Measurements from ENCODE around the gene SAMD4A. TPM values are rescaled to one million over a fixed set of nuclear protein-coding genes. Genes with fewer than 3 reads are reported as not detected.
"Not testable (repeated sequence)": the region's sequence is repeated elsewhere in the genome, so short reads cannot be mapped to it uniquely, and the experiment has no call there.

Gene SAMD4A
- total RNA-seq, 2 donors from 2014 or later = 1.9 to 8.0 TPM

GRCh38 chr14:54622192-54622958 lies 55.4 kb downstream of the SAMD4A start:
- peaks cover 3% of the 10 kb centered on the region for H3K27me3 Mint-ChIP-seq (ENCODE audit: insufficient read depth)
- no peak overlapping the region for H3K9ac ChIP-seq (ENCODE audit: extremely low read depth, low read length, poor library complexity, severe bottlenecking)
- H3K36me3 Mint-ChIP-seq (ENCODE audit: low read depth) = no peaks in the 10 kb centered on the region
- no peak for TF ChIP-seq CTCF (conservative IDR thresholded peaks at IDR 0.05)
- no peaks in the 10 kb centered on the region for H3K27me3 ChIP-seq (ENCODE audit: control insufficient read depth, insufficient read depth, low read length, poor library complexity, severe bottlenecking)
- no peak overlapping the region for H3K4me3 ChIP-seq (ENCODE audit: low read length)
- H3K4me1 ChIP-seq (ENCODE audit: control insufficient read depth, insufficient read depth, low read length) = peaks cover 5% of the 10 kb centered on the region
- no peaks in the 10 kb centered on the region for H3K9me3 ChIP-seq (ENCODE audit: control insufficient read depth, low read length)
- H3K9me3 Mint-ChIP-seq = peaks cover 6% of the 10 kb centered on the region
- H3K27ac Mint-ChIP-seq = no peak overlapping the region
- no peak overlapping the region for H3K27ac ChIP-seq (ENCODE audit: low read depth, low read length)
- H3K4me3 Mint-ChIP-seq = no peak overlapping the region
- 92 to 94% methylated on average over 8 to 9 of the region's 9 CpGs for WGBS, 2 experiments (ENCODE audit: insufficient coverage in 1 of 2, insufficient read length in 1 of 2)
- DNase-seq = no peak
- H3K4me1 Mint-ChIP-seq = peaks cover 24% of the 10 kb centered on the region
- no peaks in the 10 kb centered on the region for H3K36me3 ChIP-seq (ENCODE audit: control insufficient read depth, insufficient read depth, low read length)

- Mint-ChIP-seq H3K4me1 (peaks cover 33% of the 10 kb centered on the region), H3K27me3 (ENCODE audit: insufficient read depth) (peaks cover 3% of the 10 kb centered on the region), H3K4me3 (no peak overlapping the region), H3K9me3 (peaks cover 6% of the 10 kb centered on the region), H3K36me3 (ENCODE audit: low read depth) (no peaks in the 10 kb centered on the region), H3K27ac (no peak overlapping the region)
- no peak for DNase-seq
- Histone ChIP-seq H3K27ac (ENCODE audit: low read depth, low read length) (no peak overlapping the region), H3K9ac (ENCODE audit: extremely low read depth, low read length, poor library complexity, severe bottlenecking) (no peak overlapping the region), H3K4me3 (ENCODE audit: low read length) (no peak overlapping the region), H3K27me3 (ENCODE audit: control insufficient read depth, insufficient read depth, low read length, poor library complexity, severe bottlenecking) (no peaks in the 10 kb centered on the region), H3K4me1 (ENCODE audit: control insufficient read depth, insufficient read depth, low read length) (peaks cover 5% of the 10 kb centered on the region), H3K36me3 (ENCODE audit: control insufficient read depth, insufficient read depth, low read length) (no peaks in the 10 kb centered on the region), H3K9me3 (ENCODE audit: control insufficient read depth, low read length) (no peaks in the 10 kb centered on the region)
- no peak for TF ChIP-seq CTCF (conservative IDR thresholded peaks at IDR 0.05)
- WGBS, 2 experiments (ENCODE audit: insufficient coverage in 1 of 2, insufficient read length in 1 of 2) = 88 to 90% methylated on average over 1 of the region's 1 CpG
Observed at GRCh38 chr14:54623279-54624004, 56.5 kb downstream of the SAMD4A start.

GRCh38 chr14:54624005-54624358 lies 57.1 kb downstream of the SAMD4A start:
- H3K27ac ChIP-seq (ENCODE audit: low read depth, low read length); H3K9ac ChIP-seq (ENCODE audit: extremely low read depth, low read length, poor library complexity, severe bottlenecking); H3K4me3 ChIP-seq (ENCODE audit: low read length); H3K4me1 ChIP-seq (ENCODE audit: control insufficient read depth, insufficient read depth, low read length); DNase-seq; H3K27ac Mint-ChIP-seq; H3K9me3 ChIP-seq (ENCODE audit: control insufficient read depth, low read length); H3K9me3 Mint-ChIP-seq; H3K36me3 ChIP-seq (ENCODE audit: control insufficient read depth, insufficient read depth, low read length); H3K27me3 ChIP-seq (ENCODE audit: control insufficient read depth, insufficient read depth, low read length, poor library complexity, severe bottlenecking); H3K4me3 Mint-ChIP-seq; H3K36me3 Mint-ChIP-seq (ENCODE audit: low read depth); H3K27me3 Mint-ChIP-seq (ENCODE audit: insufficient read depth): not testable (repeated sequence)
- peaks cover 33% of the 10 kb centered on the region for H3K4me1 Mint-ChIP-seq
- 75 to 93% methylated on average over 14 to 19 of the region's 19 CpGs for WGBS, 2 experiments (ENCODE audit: insufficient coverage in 1 of 2, insufficient read length in 1 of 2)
